D721Med (cell line): ENCODE data around the gene FGF21.

Source experiments
- DNase-seq: peaks from one replicate; pipeline ENCODE4 v3.0.0; 2011; ENCODE audit warnings: low spot score; ENCODE audit not compliant: insufficient read length
- FAIRE-seq: peaks from 2 replicates; lab custom pipeline; 2011; peaks lifted over from hg19 to GRCh38; lab: Jason Lieb, UNC
- TF ChIP-seq, protein P1 (sequence below): IDR thresholded peaks from 2 replicates; pipeline ENCODE4 v1.5.1; 2012; ENCODE audit warnings: mild to moderate bottlenecking, control low read depth; ENCODE audit not compliant: insufficient read depth; ENCODE audit errors: missing control alignments

FGF21 gene

GRCh38 chr19:48807590-48808308 is 52.4 kb downstream of the FGF21 start:
- DNase-seq: no peak
- TF ChIP-seq, protein P1, sequence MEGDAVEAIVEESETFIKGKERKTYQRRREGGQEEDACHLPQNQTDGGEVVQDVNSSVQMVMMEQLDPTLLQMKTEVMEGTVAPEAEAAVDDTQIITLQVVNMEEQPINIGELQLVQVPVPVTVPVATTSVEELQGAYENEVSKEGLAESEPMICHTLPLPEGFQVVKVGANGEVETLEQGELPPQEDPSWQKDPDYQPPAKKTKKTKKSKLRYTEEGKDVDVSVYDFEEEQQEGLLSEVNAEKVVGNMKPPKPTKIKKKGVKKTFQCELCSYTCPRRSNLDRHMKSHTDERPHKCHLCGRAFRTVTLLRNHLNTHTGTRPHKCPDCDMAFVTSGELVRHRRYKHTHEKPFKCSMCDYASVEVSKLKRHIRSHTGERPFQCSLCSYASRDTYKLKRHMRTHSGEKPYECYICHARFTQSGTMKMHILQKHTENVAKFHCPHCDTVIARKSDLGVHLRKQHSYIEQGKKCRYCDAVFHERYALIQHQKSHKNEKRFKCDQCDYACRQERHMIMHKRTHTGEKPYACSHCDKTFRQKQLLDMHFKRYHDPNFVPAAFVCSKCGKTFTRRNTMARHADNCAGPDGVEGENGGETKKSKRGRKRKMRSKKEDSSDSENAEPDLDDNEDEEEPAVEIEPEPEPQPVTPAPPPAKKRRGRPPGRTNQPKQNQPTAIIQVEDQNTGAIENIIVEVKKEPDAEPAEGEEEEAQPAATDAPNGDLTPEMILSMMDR: peak; percentile 2
- no peak for FAIRE-seq
